Cerebellar nuclear complex (tissue), 1 donor: ENCODE data around the gene CFAP77.

Source experiments
- DNase-seq, 2 experiments: peaks; one replicate each; lab custom pipeline; 2025; lab: John Stamatoyannopoulos, UW

The CFAP77 gene

GRCh38 chr9:132408521-132408920, 1.5 kb upstream of the CFAP77 start:
- no peak for DNase-seq

GRCh38 chr9:132410642-132411041, 631 bp downstream of the CFAP77 start:
- no peak for DNase-seq

DNA sequence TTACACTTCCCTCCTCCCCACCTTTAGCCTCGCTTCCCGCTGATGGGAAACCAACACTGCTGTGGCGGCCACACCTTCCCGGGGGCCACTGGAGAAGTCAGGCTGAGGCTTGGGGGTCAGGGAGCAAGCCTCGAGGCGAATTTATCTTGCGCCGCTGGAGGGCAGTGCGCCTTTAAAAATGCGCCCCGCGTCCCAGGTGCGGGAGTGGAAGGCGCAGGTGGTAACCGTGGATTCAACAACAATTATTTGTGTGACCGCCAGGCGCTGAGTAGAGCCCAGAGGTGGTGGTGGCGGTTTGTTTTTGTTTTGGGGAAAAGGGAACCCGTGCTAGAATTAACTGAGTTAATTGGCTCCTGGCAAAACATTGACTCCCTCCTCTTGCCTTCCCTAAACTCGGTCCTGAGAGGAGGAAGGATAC, 1.1 kb downstream of the CFAP77 start:
- peak in 1 of 2 experiments; percentile 32 for DNase-seq

GRCh38 chr9:132412089-132412488, 2.1 kb downstream of the CFAP77 start:
- DNase-seq, result no peak

DNA sequence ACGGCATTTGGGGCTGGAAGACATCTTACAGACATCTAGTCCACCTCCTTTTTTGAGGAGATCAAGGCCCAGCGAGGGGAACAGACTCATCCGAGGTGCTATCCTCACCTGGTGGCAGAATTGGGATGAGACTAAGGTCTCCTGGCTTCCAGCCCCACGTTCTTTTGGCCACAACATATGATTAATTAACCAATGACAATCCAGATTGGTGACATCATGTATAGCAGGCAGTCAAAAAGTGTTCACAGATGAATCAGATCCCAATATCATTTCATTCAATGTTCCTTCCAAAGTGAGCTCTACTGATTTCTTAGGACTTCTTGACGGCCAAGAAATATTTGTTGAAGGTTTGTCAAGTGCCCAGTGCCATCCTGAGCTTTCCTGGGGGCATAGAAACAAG, 3.9 kb downstream of the CFAP77 start:
- no peak for DNase-seq

- DNase-seq, result no peak
Observed at GRCh38 chr9:132414731-132415130, 4.7 kb downstream of the CFAP77 start.

GRCh38 chr9:132415181-132415580, 5.2 kb downstream of the CFAP77 start:
- no peak for DNase-seq

- no peak for DNase-seq
Observed at GRCh38 chr9:132418726-132419363, 8.8 kb downstream of the CFAP77 start.

DNA sequence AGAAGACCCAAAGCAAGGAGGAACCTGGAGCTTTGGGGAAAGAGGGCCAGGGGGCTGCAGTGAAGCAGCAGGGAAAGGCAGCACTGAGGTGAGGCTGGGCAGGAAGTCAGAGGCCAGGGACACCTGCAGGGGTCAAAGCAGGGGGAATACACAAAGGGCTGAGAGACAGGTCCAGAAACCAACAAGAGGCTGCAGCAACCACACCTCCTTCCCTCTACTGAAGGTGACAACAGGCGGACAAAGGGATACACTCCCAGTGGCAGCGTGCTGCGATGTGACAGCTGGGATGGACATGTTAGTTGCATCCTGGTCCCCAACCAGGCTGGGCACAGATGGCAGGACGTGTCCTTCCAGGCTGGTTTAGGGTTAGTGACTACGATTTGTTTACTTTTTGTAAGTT, 12.6 kb downstream of the CFAP77 start:
- DNase-seq, result no peak

DNA sequence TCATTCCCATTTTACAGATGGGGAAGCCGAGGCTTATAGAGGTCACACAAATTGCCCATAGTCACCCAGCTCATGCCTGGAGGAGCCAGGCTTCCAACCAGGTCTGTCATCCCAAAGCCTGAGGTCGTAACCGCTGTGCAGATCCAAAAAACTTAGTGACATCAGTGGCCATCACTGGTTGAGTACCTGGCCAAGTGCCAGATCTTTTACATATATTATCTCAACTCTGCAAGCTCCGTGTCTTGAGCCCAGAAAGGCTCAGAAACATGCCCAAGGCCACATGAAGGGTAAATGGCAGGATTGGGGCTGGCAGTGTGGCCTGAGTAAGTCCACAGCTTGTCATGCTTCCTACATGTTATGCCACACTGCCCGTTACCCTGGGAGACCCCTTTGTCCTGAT, 13.5 kb downstream of the CFAP77 start:
- DNase-seq, result no peak

DNA sequence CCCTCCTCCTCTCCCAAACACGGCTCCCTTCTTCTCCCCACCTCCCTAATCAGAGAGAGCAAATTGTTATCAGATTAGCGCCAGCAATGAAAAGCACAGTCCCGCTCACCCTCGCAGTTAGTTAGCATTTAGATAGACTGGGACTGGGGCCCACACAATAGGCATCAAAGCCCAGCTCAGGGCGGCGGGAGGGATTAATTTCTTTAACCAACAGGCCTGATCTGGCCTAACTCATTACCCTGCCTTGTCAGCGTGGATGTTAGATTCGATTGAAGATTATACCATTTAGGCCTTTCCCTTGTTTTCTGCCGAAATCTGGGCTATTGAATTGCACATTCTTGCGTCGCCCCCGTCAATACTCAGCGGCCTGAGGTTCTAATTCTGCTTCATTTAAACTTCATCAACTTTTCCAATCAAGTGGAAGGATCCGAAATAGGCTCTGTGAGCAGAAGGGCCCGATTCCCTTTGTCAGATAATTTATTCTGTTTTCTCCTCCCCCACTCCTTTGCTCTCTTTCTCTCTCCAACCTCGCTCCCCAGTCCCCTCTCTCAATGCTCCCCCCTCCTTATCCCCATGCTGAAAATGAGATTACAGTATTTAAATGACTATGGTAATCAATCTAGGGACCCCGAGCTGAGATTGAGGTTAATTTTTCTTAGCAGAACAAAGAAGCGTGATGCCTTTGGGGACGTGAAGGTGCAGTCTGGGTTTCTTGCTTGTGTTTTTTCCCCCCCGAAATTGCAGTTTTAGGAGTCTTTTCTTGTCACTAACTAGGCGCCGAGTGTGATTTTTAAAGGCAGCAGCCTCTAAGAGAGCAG, 15.1 kb downstream of the CFAP77 start:
- DNase-seq, result no peak

GRCh38 chr9:132425675-132426062, 15.7 kb downstream of the CFAP77 start:
- no peak for DNase-seq

- no peak for DNase-seq
Observed at GRCh38 chr9:132426639-132427414, 16.8 kb downstream of the CFAP77 start.

GRCh38 chr9:132430998-132431397, 21.0 kb downstream of the CFAP77 start:
- no peak for DNase-seq

- DNase-seq, result no peak
Observed at GRCh38 chr9:132434881-132435280, 24.9 kb downstream of the CFAP77 start.

GRCh38 chr9:132439153-132439552, 29.1 kb downstream of the CFAP77 start:
- DNase-seq, result no peak

DNA sequence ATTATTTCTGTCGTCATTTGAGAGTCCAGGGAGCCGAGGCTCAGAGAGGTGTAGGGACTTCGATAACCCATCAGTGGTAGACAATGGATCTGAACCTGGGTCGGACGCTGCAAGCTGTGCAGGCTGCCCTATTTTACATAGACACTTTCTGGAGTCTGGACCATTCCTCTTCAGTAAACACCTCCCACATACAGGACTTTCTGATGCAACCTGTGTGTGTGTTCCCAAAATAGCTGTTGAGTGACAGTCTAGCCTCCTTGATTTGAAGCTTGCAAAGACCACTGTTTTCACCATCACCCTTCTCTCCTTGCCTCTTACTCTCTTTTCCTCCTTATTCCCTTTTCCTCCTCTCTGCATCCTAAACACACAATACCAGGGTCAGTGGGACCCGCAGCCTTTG, 30.7 kb downstream of the CFAP77 start:
- no peak for DNase-seq

- DNase-seq, result no peak
Observed at GRCh38 chr9:132441404-132441803, 31.4 kb downstream of the CFAP77 start.

- DNase-seq, result no peak
Observed at GRCh38 chr9:132443951-132444607, 34.1 kb downstream of the CFAP77 start.

DNA sequence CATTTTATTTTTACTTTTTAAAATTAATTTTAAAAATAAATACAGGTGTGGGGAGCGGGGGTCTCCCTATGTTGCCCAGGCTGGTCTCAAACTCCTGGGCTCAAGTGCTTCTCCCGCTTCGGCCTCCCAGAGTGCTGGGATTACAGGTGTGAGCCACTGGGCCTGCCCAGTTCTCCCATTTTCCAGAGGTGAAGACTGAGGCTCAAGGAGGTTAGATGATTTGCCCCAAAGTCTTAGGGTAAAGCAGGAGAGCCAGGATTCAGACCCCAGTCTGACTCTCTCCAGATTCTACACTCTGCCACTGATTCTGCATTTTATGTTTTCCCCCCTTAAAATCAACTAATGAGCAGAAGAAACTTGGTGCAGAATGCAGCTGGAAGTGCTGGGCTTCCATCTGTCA, 36.9 kb downstream of the CFAP77 start:
- DNase-seq, result no peak

DNA sequence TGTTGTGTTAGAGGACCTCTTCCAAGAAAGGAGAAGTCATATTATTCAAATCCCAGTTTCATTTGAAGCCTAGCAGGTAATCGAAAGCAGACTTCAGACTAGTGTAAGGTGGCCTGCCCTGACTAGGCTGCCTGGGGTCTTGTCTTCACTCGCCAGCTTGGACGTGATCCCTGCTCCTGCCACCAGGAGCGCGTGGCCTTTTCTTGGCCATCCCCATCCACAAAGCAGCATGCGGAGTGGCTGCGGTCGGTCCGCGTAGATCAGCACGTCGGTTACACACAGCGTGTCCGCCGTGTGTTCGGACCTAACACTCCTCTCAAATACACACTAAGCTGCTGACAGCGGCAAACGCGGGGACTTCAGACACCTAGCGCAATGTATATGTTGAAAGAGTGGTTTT, 37.3 kb downstream of the CFAP77 start:
- no peak for DNase-seq

GRCh38 chr9:132447902-132448301, 37.9 kb downstream of the CFAP77 start:
- DNase-seq, result no peak
